Testis (tissue), 3 donors: ENCODE measurements around the gene SNX32. TPM values are rescaled to one million over a fixed set of nuclear protein-coding genes. Genes with fewer than 3 reads are reported as not detected.

Experiments
- DNase-seq: peaks from one replicate; pipeline ENCODE4 v3.0.0-alpha.2; 2019
- H3K27ac ChIP-seq, 2 donors: fragments of 200-600 bp; sonication (generic); one replicate each; pipeline ENCODE4 v1.5.1; 2019
- H3K27me3 ChIP-seq: fragments of 200-600 bp; sonication (generic); one replicate; pipeline ENCODE4 v1.5.1; 2019
- H3K36me3 ChIP-seq: fragments of 200-600 bp; sonication (generic); one replicate; pipeline ENCODE4 v1.5.1; 2017; ENCODE audit warnings: low read depth; ENCODE audit errors: missing control alignments
- H3K4me1 ChIP-seq: fragments of 200-600 bp; sonication (generic); one replicate; pipeline ENCODE4 v1.5.1; 2019
- H3K4me3 ChIP-seq, 2 donors: fragments of 200-600 bp; sonication (generic); one replicate each; pipeline ENCODE4 v1.5.1; 2017 to 2019
- H3K9me3 ChIP-seq: fragments of 200-600 bp; sonication (generic); one replicate; pipeline ENCODE4 v1.5.1; 2017
- POLR2A ChIP-seq: fragments of 450-650 bp; IDR thresholded peaks from one replicate; pipeline ENCODE4 v1.6.1; 2017; ENCODE audit warnings: antibody characterized with exemption, mild to moderate bottlenecking, moderate library complexity
- WGBS, 2 donors: methylation state at CpG; one replicate each; pipeline ENCODE4 v1.1.5; 2018; 5-methylcytosine and 5-hydroxymethylcytosine counted together
- intact Hi-C: fragments of 100-400 bp; cut with DNase I; formaldehyde crosslinking; loops from one replicate; pipeline ENCODE4 v1.15.1; 2023; ENCODE audit warnings: low total_unique reads
- polyA plus RNA-seq: library from polyadenylated mRNA; stranded (reverse); fragments of 350-450 nt; fragmentation: Illumina TruSeq; extraction: RNeasy Lipid Tissue Mini Kit (QIAGEN cat#74804); gene quantifications from one replicate; pipeline ENCODE4 v1.2.3, GENCODE V29; 2014; ENCODE audit warnings: low read depth, low replicate concordance; ENCODE audit not compliant: insufficient read depth
- total RNA-seq, 2 donors: library from RNA; depleted of rRNA; stranded (reverse); fragments of >200 nt; gene quantifications; one replicate each; pipeline ENCODE4 v1.2.3, GENCODE V29; 2016
- TF ChIP-seq, protein P1 (sequence below), 3 experiments: fragments of 450-650 bp in 2 of 3; fragments of 200-600 bp in 1 of 3; sonication (generic) in 1 of 3; IDR thresholded peaks; one replicate each; pipeline ENCODE4 v1.5.1; 2016 to 2019; ENCODE audit warnings: antibody characterized with exemption in 3 of 3, mild to moderate bottlenecking in 2 of 3, moderate library complexity in 1 of 3

Gene SNX32
- total and polyA plus RNA-seq, 3 donors from 2014 or later, result 3.2 to 4.9 (median 4.0) TPM

DNA sequence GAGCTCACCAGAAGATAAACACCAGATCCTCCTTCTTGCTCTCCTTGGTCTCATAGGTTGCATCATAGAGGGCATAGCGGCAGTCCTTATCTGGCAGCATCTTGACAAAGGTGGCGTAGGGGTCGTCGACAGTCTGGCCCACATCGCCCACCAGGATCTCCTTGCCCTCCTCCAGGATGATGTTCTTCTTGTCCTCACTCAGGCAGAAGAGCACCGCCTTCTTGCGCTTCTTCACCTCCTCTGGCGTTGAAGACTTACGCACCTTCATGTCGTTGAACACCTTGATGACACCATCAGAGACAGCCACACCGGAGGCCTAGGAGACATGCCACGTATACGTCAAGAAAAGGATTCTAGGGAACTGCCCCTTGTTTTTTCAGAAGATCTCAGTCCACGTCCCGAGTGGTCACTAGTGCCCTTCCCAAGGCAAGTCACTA, 22.2 kb downstream of the SNX32 start:
- H3K36me3 ChIP-seq, result no peaks in the 10 kb centered on the region
- H3K27me3 ChIP-seq, result no peaks in the 10 kb centered on the region
- intact Hi-C loops, result no loop called here
- TF ChIP-seq, protein P1, sequence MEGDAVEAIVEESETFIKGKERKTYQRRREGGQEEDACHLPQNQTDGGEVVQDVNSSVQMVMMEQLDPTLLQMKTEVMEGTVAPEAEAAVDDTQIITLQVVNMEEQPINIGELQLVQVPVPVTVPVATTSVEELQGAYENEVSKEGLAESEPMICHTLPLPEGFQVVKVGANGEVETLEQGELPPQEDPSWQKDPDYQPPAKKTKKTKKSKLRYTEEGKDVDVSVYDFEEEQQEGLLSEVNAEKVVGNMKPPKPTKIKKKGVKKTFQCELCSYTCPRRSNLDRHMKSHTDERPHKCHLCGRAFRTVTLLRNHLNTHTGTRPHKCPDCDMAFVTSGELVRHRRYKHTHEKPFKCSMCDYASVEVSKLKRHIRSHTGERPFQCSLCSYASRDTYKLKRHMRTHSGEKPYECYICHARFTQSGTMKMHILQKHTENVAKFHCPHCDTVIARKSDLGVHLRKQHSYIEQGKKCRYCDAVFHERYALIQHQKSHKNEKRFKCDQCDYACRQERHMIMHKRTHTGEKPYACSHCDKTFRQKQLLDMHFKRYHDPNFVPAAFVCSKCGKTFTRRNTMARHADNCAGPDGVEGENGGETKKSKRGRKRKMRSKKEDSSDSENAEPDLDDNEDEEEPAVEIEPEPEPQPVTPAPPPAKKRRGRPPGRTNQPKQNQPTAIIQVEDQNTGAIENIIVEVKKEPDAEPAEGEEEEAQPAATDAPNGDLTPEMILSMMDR (IDR thresholded peaks at IDR 0.05), result no peak
- TF ChIP-seq POLR2A, result no peak
- no peak overlapping the region for H3K27ac ChIP-seq
- peaks cover 6% of the 10 kb centered on the region for H3K4me1 ChIP-seq
- H3K4me3 ChIP-seq, result no peak overlapping the region
- DNase-seq, result no peak
- 62 to 76% methylated on average over 15 of the region's 15 CpGs for WGBS, 2 donors
- H3K9me3 ChIP-seq, result no peaks in the 10 kb centered on the region

DNA sequence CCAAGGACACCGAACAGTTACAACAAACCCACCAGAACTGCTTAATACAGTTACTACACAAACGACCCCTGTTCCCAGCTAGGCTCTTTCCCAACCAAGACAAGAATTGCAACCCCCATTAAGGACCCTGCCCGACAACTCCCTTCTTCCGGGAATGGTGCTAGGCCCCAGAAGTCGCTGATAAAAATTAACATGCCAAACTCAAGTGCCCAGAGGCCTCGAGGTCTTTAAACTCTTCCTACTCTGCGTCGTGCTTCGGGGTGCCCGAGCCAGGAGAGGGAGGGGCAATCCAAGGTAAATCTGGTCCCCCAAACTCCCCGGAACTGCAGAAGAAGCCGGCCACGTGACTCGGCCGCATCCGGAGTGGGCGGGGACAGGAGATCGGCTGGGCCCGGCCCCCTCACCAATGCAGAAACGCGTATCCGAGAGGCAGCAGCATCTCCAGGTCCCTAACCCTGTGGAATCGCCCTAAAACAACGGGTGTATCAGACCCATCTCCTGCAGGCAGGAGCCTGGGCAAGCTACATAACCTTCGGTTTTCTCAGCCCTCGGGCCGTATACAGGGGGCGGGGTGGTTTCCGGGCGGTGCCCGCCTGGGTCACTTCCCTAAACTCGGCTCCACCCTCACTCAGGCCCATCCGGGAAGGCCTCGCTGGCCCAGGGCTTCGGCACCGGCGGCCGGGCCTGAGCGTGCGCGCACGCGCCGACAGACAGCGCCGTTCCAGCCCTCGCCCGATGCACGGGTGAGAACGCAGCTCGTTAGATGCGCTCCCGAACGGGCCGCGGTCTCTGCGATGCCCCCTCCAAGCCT, 23.1 kb downstream of the SNX32 start:
- 2 to 10% methylated on average over 5 to 56 of the region's 57 CpGs for WGBS, 2 donors
- DNase-seq, result peak; percentile 90
- Histone ChIP-seq H3K36me3 (no peaks in the 10 kb centered on the region), H3K4me1 (peaks cover 13% of the 10 kb centered on the region), H3K9me3 (no peaks in the 10 kb centered on the region), H3K27ac (peak overlapping the region; percentile 88 to 94), H3K4me3 (peak overlapping the region; percentile 85 to 97), H3K27me3 (no peaks in the 10 kb centered on the region)
- intact Hi-C loops, result no loop called here
- TF ChIP-seq, protein P1 (IDR thresholded peaks at IDR 0.05), result no peak
- TF ChIP-seq POLR2A, result no peak

DNA sequence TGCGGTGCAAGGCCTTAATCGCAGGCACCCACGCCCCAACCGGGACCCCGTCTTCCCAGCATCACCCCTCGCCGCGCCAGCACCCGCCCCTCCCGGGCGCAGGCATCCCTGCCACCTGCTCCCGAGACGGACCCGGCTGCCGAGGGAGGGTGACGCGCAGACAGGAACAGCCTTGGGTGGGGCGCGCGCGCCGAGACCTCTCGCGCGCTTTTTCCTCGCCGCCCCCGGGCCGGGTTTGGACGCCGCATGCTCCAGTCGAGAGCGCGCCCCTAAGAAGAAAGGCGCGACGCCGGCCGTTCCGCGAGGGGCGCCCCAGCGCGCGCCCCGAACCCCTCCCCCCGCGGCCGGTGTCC, 23.7 kb downstream of the SNX32 start:
- intact Hi-C loops, result no loop called here
- DNase-seq, result peak; percentile 55
- no peak for TF ChIP-seq POLR2A
- TF ChIP-seq, protein P1 (IDR thresholded peaks at IDR 0.05), result no peak
- no peaks in the 10 kb centered on the region for H3K9me3 ChIP-seq
- H3K4me1 ChIP-seq, result peaks cover 13% of the 10 kb centered on the region
- H3K27me3 ChIP-seq, result no peaks in the 10 kb centered on the region
- 2% methylated on average over 28 of the region's 49 CpGs; no CpG with 5 or more reads in 1 of the 2 donors for WGBS, 2 donors
- H3K36me3 ChIP-seq, result no peaks in the 10 kb centered on the region
- peak overlapping the region; percentile 88 to 94 for H3K27ac ChIP-seq
- peak overlapping the region; percentile 85 to 97 for H3K4me3 ChIP-seq

DNA sequence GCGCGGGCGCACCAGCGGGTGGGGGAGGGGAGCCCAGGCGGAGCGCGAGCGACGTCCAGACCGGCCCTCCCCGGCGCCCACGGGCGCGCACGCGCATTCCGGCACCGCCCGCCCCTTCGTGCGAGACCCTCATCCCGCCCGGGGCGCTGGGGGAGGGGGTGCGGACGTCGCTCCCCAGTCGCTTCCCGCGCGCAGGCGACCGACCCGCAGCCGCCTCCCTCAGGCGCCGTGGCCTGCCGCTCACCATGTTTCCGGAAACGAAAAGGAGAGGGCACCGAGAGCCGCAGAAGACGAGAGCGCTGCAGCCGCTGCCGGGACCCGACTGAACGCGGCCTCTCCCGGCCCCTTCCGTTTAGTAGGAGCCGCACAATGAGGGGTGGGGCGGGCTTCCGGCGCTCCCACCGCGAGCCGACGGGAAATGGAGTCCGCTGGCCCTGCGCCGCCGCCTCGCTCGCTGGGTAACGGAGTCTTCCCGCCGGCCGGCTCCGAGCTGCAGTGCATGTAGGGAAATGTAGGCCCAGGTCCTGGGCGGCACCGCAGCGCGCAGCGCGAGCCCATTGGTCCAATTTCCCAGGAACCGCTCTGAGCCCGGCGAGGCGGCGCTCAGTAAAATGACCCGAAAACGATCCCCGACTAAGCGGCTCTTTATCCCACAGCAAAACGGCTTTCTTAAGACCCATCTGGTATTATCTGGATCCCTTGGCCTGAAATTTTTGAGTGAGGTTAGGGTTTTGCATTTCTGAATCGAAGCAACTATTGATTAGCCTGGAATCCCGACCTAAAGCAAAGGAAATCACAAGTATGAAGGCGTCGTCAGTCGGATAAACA, 24.3 kb downstream of the SNX32 start, which contains the start of gene CFL1:
Gene CFL1, minus strand, starts transcription at position 328 of the 828 bp plus-strand sequence. Its CDS starts 81 bp downstream, at position 247.
- intact Hi-C loops, result no loop called here
- peak within 1 kb of the TSS; percentile 88 to 94 for H3K27ac ChIP-seq
- H3K27me3 ChIP-seq, result no peaks in the 10 kb centered on the region
- peak; percentile 85 for TF ChIP-seq POLR2A
- TF ChIP-seq, protein P1 (IDR thresholded peaks at IDR 0.05), result peak in 1 of 3 experiments; percentile 0
- peaks cover 13% of the 10 kb centered on the region for H3K4me1 ChIP-seq
- H3K36me3 ChIP-seq, result no peaks in the 10 kb centered on the region
- no peaks in the 10 kb centered on the region for H3K9me3 ChIP-seq
- peak; percentile 98 for DNase-seq
- peak within 1 kb of the TSS; percentile 85 to 97 for H3K4me3 ChIP-seq
- 1% methylated on average over 25 to 90 of the region's 92 CpGs for WGBS, 2 donors
